Renal pelvis (tissue), 4 donors: Measurements from ENCODE around the gene DPH6. TPM values are rescaled to one million over a fixed set of nuclear protein-coding genes. Genes with fewer than 3 reads are reported as not detected.
A peak's percentile ranks its signal among the peaks of the same experiment; 100 is the strongest.

Source experiments
- DNase-seq: peaks from one replicate; pipeline ENCODE4 v3.0.0-alpha.2; 2013
- polyA plus RNA-seq, 3 donors: library from polyadenylated mRNA; unstranded; fragments of 120-200 nt; gene quantifications; one replicate each; pipeline ENCODE4 v1.2.1, GENCODE V29; 2013; ENCODE audit not compliant: insufficient read length in 3 of 3

Gene DPH6
- polyA plus RNA-seq, 3 donors, result 14.3 to 18.4 (median 15.2) TPM

DNA sequence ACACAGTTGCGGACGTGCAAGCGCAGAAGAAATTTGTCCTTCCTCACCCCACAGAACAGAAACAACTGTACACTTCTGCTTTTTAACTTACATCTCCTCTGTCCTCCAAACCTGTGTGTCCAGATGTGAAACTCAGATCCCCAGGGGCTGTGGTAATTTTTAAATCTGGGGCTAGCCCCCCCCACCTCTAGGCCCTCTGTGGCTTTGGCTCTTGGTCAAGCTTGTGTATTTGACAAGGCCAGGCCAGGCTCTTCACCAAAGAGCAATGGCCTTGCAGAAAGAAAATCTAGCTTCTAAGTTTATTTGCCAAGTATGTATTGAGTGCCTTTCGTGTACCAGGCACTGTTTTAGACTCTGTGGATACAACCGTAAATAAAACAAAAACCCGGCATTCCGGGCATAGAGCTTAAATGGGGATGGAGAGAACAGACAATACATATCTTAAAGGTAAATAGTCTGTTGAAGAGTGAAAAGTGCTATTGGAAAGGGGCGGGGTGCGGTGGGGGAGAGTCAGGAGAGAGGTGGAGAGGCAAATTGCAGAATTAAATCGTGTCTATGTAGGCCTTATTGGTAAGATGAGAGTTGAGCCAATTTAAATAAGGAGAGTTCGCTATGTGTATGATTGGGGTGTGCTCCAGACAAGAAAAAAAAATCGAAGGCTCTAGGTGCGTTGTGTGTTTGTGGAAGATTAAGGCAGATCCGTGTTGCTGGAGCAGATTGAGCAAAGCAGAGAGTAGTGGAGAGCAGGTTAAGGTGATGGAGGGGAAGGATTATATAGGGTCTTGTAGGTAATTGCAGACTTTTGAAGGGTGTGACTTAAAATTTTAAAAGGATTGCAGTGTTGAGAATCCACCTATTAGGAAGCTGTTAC lies 781 bp upstream of the DPH6 start:
- peak; percentile 8 for DNase-seq

DNA sequence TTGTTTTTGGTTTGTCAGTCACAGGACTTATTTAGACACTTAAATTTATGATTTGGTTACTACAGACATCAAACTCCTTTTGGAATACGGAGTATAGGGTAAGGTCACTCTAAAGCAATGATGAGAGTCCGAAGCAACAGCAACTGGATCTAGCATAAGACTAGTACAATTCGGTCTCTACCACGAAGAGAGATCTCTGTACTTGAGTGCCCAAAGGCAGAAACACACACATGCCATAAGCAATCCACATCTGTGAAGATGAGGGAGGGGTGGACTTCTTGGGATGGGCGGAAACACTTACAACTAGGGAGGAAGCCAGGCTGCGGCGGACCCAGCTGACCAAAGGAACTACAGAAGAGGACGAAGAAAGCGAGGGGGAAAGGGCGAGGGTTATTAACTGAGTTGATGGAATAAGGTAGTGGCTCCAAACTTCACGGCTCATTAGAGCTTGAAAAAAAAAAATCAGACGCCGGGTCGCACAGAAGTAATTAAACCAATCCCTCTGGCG lies 595 bp downstream of the DPH6 start:
- DNase-seq, result no peak

DNA sequence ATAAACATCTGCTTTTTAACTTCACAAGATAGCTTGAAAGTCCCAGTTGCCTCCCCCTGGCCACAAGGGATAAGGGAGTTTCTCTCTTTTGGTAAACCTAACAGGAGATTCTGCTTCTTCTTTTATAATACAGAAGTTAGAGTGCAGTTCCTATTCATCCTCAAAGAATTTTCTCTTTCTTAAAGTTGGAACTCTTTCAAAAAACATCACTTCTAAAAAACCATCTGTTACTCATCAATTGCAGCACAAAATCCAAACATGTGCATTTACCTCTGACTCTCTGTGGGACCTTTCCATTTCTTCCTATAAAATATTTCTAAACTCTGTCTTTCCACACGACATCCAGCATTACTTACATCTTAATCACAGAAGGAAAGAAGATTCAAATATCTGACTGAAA lies 5.1 kb downstream of the DPH6 start:
- DNase-seq, result no peak

DNA sequence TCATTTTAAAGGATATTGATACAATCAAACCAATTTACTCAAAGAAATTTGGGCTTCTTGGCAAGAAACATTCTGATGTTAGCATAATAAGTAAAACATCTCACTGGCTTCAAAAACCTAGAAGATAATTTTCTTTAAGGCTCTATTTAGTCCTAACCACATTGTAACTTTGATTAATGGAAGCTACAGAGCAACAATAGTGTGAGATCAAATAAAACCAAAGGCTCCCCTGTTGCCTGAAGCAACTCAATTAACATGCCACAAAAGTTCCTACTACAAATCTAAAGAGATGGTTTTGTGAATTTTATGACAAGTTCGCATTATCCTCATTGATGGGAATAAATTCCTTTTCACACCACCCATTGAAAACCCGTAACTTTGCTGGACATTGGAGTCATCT lies 5.9 kb downstream of the DPH6 start:
- DNase-seq, result no peak

DNA sequence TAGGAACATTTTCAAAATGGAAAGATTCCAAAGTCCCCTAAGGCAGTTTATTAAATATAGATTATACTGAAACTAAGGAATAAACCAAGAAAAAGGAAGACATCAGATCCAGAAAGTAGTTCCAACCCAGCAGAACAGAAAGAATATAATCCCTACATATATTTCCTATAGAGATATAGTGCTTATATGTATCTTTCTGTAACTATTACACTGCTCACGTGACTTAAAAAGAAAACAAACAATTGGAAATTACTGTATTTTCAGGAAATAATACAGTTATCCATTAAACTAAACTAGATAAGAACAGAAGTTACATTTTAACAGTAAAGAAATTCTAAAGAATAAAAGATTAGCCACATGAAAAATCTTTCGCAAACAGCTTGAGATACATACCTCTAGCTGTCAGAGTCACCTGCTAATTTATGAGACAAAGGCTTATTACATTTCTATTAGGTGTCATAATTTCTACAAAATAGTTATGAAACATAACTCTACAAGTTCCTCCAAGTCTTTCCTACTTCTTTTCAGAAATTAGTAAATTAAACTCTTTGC lies 10.5 kb downstream of the DPH6 start:
- DNase-seq, result no peak

DNA sequence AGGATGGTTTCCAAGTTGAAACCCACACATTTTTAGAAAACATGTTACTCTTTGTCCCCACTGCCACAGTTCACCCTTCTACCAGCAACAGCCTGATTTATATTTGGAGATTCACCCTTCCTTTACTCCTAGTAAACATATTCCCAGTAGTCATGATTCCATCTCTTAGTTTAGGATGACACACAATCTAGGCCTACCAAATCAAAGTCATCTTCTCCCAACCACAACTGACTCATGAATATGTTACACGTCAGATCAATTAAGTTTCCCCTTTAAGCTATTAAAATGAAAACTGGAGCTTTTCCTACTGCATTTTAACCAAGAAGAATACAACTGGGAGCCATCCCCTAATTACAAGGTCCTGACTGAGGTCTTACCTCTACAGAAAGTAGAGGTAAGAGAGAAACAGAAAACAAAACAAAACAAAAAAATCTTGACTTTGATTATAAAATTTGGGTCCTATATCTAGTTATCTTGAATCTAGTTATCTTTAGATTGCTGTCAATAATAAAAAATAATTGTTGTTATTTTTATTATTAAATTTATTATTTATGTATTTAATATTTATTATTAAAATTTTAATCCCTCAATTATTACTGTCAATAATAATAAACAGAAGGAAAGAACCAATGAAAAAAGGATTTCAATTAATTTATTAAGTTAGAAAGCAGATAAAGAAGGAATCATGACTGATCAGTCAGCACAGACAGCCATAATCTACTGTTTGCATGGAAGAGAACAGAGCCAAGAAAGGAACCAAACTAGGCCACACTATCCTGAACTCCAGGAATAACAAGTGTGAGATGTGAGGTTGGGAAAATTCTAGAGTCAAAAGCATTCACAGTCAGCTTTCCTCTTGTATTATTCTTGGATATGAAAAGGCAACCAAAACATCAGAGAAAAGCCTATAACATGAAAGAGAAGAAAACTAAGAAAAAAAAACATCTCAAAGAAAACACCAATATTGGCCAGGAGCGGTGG lies 12.5 kb downstream of the DPH6 start:
- no peak for DNase-seq

DNA sequence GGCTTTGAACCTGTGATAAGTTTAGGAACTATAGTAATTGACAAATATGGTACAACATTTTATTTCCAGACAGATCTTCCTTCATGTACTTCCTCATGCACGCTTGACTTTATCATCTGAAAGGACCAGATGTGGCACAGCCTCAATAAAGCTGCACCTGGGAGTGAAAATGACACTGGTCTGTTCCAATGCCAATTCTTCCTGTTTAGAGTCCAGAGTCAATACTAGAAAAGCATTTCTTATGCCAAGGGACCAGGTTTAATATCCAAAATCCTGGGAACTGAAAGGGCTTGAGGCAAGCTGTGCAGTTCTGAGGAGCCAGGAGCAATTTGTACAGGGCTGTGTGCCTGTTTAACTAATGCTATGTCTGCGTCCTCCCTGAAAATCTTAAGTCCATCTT lies 15.3 kb downstream of the DPH6 start:
- DNase-seq, result no peak

DNA sequence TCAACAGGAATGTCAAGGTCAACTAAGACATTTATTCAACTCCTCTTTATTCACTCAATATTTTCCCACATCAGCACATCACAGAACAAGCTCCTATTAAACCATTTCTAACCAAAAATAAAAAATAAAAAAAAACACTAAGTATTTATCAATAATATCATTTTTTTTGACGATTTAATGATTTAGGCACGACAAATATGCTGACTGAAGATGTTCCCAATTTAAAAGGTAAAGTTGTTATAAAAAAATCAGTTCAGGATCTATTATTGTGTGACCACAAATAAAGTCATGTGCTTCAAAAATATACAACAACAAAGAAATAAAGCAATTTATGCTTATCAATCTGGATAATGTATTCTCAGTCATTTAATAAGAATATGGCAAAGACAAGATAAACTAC lies 16.2 kb downstream of the DPH6 start:
- no peak for DNase-seq

DNA sequence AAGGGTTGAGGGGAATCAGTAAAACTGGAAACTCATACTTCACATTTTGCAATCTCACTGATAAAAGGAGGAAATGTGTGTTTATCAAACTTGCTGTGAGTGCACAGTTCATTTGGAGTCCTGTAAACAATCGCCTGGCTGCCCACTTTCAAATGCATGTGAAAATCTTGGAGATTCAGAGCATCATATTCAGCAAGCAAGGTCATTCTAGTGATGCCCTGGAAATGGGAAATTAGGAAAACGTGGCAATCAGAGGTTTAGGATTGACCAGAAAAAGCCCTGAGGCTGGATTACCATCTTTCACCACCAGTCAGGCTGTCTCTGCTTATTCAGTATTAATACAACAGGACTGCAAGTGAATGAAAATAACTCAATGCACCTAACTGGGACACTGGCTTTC lies 23.9 kb downstream of the DPH6 start:
- DNase-seq, result no peak

DNA sequence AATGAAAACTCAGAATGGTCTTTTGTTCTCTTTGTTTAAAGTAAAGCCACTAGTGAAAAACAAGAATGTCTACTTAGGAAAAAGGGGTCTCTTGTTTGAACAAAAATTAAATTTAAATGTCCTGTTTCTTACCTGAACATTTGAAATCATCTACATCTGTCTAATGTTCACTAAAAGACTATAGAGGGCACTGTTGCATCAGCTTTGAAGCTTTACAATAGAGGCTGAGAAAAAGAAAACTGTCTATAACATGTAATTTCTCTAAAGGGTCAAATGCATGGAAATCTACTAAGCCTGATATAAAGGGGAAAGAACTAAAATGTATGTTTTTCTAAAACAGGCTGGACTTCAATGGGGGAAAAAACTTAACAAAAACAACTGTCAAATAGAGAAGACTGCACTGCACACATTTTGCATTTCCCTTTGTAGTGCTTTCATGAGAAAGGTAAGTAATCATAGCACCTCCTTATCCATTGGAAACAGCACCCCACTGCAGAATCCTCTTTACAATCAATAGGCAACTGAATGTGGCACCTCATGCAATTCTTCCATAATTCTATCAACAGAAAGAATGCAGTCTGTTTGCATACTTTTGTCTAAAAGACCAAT lies 26.3 kb downstream of the DPH6 start:
- peak; percentile 81 for DNase-seq

DNA sequence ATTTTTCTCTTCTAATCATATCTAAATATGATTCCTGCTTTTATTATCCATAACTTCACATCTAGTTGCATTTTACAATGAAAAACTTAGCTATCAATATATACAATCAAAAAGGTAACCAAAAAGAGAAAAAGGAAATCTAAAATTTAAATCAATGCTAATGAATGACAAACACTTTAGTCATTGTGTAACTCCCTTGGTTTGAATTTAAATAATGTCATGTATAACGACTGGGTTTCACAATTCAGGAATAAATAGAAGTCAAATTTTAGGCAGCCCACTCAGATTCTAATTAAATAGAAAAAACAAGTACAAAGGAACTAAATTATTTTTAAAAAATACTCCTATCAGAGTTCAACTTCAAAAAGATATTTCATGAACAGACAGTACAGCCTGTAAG lies 26.9 kb downstream of the DPH6 start:
- DNase-seq, result no peak

DNA sequence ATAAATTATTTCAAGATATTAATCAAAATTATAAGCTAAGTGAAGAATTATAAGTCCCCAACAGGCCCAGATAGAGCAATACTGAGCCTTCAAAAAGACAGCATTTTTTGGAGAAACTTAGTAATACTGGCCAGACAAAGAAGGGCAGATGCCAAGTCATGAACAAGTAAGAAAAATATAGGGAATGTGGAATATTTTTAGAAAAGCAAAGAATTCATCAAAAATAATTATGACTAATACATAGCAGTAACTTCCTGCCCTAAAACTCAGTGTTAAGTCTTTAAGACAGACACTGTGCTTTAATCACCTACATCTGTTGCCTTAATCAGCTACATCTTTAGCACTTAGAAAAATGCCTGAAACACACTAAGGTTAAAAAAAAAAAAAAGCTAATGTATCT lies 31.2 kb downstream of the DPH6 start:
- no peak for DNase-seq

DNA sequence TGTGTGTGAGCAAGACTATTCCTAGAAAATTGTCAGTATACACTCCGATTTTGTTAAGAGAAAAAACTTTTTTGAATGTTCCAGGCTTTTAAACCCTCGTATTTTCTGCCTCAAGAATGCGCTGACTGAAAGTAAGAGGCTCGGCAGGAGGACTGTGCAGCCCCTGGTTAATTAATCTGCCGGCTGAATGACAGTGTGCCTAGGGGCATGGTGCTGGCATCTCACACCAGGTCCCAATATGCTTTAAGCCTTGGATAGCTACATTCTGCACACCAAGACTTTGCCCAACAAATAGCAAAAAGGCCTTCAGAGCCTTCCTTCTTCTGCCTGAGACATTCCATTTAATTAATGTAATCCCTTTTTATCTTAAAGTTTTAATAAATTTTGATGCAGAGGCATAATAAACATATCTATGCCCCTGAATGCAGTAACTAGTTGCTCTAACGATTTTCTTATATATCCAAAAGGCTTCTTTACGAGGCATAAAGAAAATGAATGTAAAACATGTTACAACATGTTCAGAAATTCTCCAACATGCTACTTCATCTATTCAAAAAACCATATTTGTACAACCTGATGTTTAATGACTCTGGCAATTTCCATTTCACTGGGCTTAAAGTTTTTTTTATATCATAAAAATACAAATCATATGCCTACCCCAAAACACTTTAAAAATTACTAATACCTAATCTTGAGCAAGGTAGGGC lies 37.9 kb downstream of the DPH6 start:
- DNase-seq, result no peak

DNA sequence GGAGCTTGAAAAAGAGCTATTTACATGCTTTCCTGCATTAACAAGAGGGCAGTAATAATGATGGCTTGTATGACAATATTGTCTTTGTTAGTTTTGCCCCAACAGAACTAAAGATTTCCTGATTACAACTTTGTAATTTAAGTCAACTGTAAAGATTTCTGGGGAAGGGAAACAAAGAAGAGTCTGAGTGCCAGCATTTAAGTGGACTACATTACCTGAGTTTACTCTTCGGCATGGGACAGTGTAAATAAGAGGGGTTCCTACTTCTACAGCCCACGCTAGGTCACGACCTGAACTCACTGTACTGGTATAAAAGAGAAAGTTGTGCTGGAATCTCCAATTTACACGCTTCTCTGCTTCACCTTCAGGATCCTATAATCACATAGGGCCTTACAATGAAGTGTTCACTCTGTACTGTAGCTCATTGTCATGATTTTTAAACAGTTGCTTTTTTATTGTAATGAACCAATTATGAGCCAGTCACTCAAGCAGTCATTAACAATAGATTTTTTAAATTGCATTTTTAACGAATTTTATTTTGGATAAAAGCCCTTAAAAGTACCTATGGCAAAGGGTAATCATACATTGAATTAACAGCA lies 39.6 kb downstream of the DPH6 start:
- peak; percentile 70 for DNase-seq

DNA sequence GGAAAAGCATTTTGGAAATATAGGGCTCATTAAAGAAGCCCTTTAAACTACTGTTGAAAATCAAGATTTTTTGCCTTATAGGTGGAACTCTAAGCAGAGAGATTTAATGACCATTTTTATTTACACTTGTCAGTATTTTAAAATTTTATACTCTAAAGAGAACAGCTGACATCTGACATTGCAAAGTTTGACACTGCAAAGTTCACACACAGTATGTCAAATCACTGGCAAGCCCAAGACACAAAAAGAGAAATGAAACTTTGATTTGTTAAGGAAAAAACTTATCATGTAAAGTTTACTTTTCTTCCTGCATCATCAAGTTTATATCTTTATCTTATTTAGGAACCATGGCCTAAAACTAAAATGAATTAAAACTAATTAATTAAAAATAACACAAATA lies 40.2 kb downstream of the DPH6 start:
- peak; percentile 72 for DNase-seq

DNA sequence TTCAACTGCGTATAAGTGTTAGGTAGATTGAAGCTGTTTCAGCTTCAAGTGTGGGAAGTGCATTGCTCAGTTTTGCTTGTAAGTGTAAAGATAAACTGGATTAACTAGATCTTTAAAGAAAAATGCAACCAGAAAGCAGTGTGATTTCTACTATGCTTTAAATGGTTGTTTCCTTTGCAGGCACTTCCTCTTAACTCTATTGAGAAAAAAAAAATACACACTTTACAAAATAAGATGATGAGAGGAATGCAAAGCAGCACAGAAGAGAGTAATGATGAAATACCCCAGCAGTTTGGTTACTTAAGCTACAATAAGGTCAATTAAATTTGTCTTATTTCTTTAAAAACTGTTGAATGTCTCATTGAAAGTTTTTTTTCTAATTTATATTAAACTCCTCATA lies 40.8 kb downstream of the DPH6 start:
- no peak for DNase-seq

DNA sequence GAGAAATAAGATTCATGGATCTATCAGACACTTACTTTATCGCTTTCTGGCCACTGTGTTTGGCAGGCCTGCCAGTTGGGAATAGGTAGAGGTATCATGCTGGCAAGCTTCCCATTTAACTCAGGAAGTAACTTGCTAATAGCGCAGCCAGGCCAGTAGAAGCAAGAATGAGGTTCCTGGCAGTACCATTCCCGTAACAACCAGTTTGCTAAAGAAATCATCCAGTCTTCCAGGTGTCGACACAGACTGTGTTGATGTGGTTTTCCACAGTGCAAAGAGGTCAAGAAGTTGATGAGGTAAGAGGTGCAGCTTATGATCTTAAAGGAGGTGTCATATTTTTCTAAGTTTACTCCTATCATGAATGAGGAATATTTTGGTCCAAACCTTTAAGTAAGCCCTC lies 46.2 kb downstream of the DPH6 start:
- no peak for DNase-seq

DNA sequence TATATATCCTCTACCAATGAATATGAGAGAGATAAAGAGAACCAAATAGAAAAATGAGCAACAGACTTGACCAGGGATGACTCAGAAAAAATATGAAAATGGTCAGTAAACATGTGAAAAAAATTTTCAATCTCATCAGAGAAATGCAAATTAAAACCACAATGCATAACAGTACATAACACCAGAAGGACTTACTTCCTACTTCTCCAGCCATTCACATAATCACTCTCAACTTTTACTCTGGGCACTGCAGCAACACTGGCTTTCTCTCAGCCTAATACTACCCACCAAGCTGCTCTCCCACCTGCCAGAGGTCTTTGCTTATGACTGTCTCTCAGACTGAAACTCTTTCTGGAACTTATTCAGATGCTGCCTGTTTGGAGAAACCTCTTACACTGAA lies 49.4 kb downstream of the DPH6 start:
- DNase-seq, result no peak

DNA sequence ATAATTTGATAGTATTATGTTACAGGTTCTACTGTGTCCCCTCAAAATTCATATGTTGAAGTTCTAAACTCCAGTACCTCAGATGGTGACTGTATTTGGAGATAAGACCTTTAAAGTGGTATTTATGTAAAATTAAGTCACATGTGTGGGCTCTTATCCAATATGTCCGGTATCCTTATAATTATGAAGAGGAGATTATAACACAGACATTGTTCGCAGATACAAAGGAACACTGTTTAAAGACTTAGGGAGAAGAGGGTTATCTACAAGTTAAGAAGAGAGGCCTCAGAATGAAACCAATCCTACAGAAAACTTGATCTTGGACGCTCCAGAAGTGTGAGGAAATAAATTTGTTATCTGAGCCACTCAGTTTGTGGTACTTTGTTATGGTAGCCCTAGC lies 50.9 kb downstream of the DPH6 start:
- no peak for DNase-seq

DNA sequence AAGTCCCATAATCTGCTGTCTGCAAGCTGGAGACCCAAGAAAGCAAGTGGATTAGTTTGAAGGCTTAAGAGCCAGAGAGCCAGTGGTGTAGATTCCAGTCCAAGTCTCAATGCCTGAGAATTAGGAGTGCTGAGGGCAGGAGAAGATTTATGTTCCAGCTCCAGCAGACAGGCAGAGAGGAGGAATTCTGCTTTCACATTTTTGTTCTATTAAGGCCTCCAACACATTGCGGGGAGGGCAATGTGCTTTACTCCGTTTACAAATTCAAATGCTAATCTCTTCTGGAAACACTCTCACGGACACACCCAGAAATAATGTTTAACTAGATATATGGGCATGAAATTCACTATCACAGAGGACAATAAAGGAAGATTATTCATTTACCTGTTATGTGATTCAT lies 54.0 kb downstream of the DPH6 start:
- DNase-seq, result no peak

DNA sequence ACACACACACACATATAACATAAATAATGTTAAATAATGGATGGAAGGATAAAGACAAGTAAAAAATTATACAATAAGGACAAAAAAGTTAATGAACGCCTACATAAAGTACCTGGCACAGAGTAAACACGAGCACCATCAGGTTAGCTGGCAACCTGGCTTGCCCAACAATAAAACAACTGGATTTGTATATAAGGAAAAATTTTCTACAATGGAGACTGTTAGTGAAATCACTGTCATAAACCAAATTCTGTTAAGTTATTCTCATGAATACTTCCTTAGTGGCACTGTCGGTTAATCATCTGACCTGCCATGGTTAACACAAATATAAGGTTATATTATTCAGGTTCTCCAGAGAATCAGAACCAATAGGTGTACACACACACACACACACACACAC lies 54.8 kb downstream of the DPH6 start:
- DNase-seq, result no peak
